WTC11 (cell line): ENCODE measurements around the gene FOXA3. TPM values are rescaled to one million over a fixed set of nuclear protein-coding genes. Genes with fewer than 3 reads are reported as not detected.

ENCODE experiments used
- E2F1 ChIP-seq: sonication (generic); formaldehyde crosslinking; IDR thresholded peaks from 2 replicates; pipeline ENCODE4 v1.8.0; 2022; ENCODE audit warnings: mild to moderate bottlenecking, missing genetic modification reagents
- ERG ChIP-seq: fragments of 250-450 bp; sonication (Bioruptor Pico); IDR thresholded peaks from 2 replicates; pipeline ENCODE4 v1.8.0; 2021; ENCODE audit warnings: mild to moderate bottlenecking
- GRHL2 ChIP-seq: fragments of 250-450 bp; sonication (Bioruptor Pico); IDR thresholded peaks from 2 replicates; pipeline ENCODE4 v1.8.0; 2022; ENCODE audit warnings: mild to moderate bottlenecking, moderate library complexity; ENCODE audit not compliant: insufficient replicate concordance, severe bottlenecking
- KAT7 ChIP-seq: sonication (generic); formaldehyde crosslinking; IDR thresholded peaks from 2 replicates; pipeline ENCODE4 v1.8.1; 2023; ENCODE audit warnings: missing genetic modification reagents, mild to moderate bottlenecking, borderline replicate concordance
- STAT6 ChIP-seq: sonication (generic); formaldehyde crosslinking; conservative IDR thresholded peaks from 2 replicates; pipeline ENCODE4 v1.8.1; 2023; ENCODE audit warnings: mild to moderate bottlenecking, low read depth, missing genetic modification reagents, moderate library complexity
- TEAD1 ChIP-seq: sonication (generic); formaldehyde crosslinking; IDR thresholded peaks from 2 replicates; pipeline ENCODE4 v1.8.0; 2022; ENCODE audit warnings: mild to moderate bottlenecking, missing genetic modification reagents
- TP53 ChIP-seq: sonication (generic); formaldehyde crosslinking; IDR thresholded peaks from 2 replicates; pipeline ENCODE4 v1.8.1; 2023; ENCODE audit warnings: mild to moderate bottlenecking, missing genetic modification reagents
- ZNF138 ChIP-seq: sonication (generic); formaldehyde crosslinking; conservative IDR thresholded peaks from 2 replicates; pipeline ENCODE4 v1.8.1; 2022; ENCODE audit warnings: mild to moderate bottlenecking, moderate library complexity, missing genetic modification reagents
- ZNF281 ChIP-seq: sonication (generic); formaldehyde crosslinking; IDR thresholded peaks from 2 replicates; pipeline ENCODE4 v1.8.0; 2023; ENCODE audit warnings: mild to moderate bottlenecking, missing genetic modification reagents
- ZNF396 ChIP-seq: fragments of 250-450 bp; sonication (Bioruptor Pico); IDR thresholded peaks from 2 replicates; pipeline ENCODE4 v1.8.0; 2021; ENCODE audit warnings: mild to moderate bottlenecking, moderate library complexity, borderline replicate concordance
- ZNF425 ChIP-seq: fragments of 250-450 bp; sonication (Bioruptor Pico); conservative IDR thresholded peaks from 2 replicates; pipeline ENCODE4 v1.9.0; 2021; ENCODE audit warnings: mild to moderate bottlenecking
- total RNA-seq: library from RNA; stranded (reverse); gene quantifications from 3 replicates; pipeline ENCODE4 v1.2.3, GENCODE V29; 2021
- TF ChIP-seq, protein P1 (sequence below): sonication (generic); formaldehyde crosslinking; IDR thresholded peaks from 2 replicates; pipeline ENCODE4 v1.8.1; 2023; ENCODE audit warnings: mild to moderate bottlenecking, missing genetic modification reagents, borderline replicate concordance
- TF ChIP-seq, protein P2 (sequence below): sonication (generic); formaldehyde crosslinking; IDR thresholded peaks from 2 replicates; pipeline ENCODE4 v1.8.1; 2023; ENCODE audit warnings: mild to moderate bottlenecking, missing genetic modification reagents
- TF ChIP-seq, protein P3 (sequence below): sonication (generic); formaldehyde crosslinking; conservative IDR thresholded peaks from 2 replicates; pipeline ENCODE4 v1.8.1; 2022; ENCODE audit warnings: mild to moderate bottlenecking, missing genetic modification reagents

FOXA3 gene
- total RNA-seq, 1 experiment from 2014 or later: 20.7 TPM

DNA sequence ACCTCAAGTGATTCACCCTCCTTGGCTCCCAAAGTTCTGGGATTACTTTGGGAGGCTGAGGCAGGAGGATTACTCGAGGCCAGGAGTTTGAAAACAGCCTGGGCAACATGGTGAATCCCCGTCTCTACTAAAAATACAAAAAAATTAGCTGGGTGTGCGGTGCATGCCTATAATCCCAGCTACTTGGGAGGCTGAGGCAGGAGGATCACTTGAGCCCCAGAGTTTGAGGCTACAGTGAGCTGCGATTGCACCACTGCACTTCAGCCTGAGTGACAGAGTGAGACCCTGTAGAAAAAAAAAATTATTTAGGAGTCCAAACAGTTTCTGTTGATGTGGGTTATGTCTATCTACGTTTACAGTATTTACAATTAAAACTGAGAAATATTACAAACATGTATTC lies 6.7 kb downstream of the FOXA3 start (continued):
- no peak for TF ChIP-seq ZNF425 (CRISPR knock-in tag)
- TF ChIP-seq STAT6 (CRISPR knock-in tag): no peak
- no peak for TF ChIP-seq ERG
- TF ChIP-seq KAT7: no peak
- TF ChIP-seq, protein P1, sequence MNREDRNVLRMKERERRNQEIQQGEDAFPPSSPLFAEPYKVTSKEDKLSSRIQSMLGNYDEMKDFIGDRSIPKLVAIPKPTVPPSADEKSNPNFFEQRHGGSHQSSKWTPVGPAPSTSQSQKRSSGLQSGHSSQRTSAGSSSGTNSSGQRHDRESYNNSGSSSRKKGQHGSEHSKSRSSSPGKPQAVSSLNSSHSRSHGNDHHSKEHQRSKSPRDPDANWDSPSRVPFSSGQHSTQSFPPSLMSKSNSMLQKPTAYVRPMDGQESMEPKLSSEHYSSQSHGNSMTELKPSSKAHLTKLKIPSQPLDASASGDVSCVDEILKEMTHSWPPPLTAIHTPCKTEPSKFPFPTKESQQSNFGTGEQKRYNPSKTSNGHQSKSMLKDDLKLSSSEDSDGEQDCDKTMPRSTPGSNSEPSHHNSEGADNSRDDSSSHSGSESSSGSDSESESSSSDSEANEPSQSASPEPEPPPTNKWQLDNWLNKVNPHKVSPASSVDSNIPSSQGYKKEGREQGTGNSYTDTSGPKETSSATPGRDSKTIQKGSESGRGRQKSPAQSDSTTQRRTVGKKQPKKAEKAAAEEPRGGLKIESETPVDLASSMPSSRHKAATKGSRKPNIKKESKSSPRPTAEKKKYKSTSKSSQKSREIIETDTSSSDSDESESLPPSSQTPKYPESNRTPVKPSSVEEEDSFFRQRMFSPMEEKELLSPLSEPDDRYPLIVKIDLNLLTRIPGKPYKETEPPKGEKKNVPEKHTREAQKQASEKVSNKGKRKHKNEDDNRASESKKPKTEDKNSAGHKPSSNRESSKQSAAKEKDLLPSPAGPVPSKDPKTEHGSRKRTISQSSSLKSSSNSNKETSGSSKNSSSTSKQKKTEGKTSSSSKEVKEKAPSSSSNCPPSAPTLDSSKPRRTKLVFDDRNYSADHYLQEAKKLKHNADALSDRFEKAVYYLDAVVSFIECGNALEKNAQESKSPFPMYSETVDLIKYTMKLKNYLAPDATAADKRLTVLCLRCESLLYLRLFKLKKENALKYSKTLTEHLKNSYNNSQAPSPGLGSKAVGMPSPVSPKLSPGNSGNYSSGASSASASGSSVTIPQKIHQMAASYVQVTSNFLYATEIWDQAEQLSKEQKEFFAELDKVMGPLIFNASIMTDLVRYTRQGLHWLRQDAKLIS (CRISPR knock-in tag): no peak
- TF ChIP-seq, protein P2, sequence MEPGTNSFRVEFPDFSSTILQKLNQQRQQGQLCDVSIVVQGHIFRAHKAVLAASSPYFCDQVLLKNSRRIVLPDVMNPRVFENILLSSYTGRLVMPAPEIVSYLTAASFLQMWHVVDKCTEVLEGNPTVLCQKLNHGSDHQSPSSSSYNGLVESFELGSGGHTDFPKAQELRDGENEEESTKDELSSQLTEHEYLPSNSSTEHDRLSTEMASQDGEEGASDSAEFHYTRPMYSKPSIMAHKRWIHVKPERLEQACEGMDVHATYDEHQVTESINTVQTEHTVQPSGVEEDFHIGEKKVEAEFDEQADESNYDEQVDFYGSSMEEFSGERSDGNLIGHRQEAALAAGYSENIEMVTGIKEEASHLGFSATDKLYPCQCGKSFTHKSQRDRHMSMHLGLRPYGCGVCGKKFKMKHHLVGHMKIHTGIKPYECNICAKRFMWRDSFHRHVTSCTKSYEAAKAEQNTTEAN (CRISPR knock-in tag): no peak
- TF ChIP-seq E2F1 (CRISPR knock-in tag): no peak
- TF ChIP-seq TP53 (CRISPR knock-in tag): no peak
- TF ChIP-seq ZNF396 (CRISPR knock-in tag): no peak
- no peak for TF ChIP-seq GRHL2 (CRISPR knock-in tag)
- TF ChIP-seq ZNF138 (CRISPR knock-in tag): no peak
- TF ChIP-seq TEAD1 (CRISPR knock-in tag): no peak
- no peak for TF ChIP-seq ZNF281 (CRISPR knock-in tag)
- TF ChIP-seq, protein P3, sequence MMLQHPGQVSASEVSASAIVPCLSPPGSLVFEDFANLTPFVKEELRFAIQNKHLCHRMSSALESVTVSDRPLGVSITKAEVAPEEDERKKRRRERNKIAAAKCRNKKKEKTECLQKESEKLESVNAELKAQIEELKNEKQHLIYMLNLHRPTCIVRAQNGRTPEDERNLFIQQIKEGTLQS (CRISPR knock-in tag): no peak
